NCI-H526 treated with DMSO at 0.1 percent for 48 hours (cell line): Measurements from ENCODE around the gene ATP6AP1.
"Not testable (repeated sequence)": the region's sequence is repeated elsewhere in the genome, so short reads cannot be mapped to it uniquely, and the experiment has no call there.

Experiments
- DNase-seq: peaks from one replicate; lab custom pipeline; 2025; lab: John Stamatoyannopoulos, UW

The ATP6AP1 gene

DNA sequence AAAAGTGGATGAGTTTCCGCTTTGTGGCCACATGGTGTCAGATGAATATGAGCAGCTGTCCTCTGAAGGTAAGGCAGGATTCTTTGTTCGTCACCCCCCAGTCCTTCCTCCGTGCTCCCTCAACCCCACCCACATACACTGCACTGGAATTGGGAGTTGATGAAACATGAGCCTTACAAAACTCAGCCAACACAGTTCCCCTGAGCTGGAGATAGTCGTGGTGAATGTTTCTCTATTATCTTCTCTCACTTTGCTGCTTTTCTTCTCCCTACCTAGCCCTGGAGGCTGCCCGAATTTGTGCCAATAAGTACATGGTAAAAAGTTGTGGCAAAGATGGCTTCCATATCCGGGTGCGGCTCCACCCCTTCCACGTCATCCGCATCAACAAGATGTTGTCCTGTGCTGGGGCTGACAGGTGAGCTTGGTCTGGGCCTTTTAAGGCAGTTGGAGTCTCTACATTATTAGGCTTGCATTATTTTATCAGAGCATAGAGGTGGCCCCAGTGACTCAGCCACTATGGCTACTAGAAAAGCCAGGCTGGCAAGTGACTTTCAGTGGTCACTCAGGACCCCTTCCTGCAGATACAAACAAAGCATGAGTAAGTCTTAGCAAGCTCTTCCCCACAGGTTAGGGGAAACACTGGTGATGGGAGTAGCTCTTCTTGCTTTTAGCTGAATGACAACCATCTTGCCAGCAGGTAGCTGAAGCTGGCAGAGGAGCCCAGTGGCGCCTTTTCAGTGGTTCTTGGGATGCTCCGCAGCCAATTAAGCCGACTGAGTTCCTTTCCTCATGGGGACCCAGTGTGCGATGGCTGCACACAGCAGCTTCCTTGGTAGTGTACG is 28.7 kb upstream of the ATP6AP1 start:
- DNase-seq: no peak

DNA sequence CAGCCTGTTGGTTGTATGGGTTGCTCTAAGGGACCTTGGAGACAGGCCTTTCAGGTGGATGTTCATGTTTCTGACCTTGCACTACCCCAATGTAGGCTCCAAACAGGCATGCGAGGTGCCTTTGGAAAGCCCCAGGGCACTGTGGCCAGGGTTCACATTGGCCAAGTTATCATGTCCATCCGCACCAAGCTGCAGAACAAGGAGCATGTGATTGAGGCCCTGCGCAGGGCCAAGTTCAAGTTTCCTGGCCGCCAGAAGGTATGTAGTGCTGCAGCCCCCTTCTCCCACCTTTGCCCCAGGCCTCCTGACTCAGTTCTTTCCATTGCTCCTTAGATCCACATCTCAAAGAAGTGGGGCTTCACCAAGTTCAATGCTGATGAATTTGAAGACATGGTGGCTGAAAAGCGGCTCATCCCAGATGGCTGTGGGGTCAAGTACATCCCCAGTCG is 28.1 kb upstream of the ATP6AP1 start:
- DNase-seq: not testable (repeated sequence)

DNA sequence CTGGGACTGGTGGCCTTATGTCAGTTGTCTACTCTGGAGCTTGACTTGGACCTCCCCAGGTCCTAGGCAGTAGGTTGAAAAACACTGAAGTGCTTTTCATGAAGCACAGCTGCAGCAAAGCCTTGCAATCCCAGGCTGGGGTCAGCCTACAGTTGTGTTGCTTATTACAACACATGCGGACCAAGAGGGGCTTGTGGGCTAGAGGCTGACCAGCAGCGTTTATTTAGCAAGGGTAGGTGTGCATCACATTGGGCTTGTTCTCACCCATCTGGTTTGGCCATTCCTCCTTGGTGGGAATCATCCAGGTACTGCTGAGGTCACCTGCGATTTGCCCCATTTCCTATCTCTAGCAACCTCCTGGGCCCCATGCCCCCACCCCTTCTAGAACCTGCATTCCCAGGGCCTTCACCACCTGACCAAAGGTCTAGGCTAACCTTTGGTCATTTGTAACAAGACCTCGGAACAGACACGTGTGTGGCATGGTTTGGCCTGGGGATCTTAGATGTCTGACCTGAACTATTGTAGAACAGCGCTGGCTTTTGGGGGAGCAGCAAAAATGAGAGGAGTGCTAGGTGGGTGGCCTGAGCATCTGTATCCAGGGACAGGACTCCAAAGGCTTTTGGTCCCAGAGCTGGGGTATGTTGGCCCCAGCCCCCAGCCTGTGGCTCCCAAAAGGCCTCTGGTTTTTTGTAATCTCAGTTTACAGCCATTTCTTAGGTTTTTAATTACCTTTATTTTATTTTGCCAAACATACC is 27.3 kb upstream of the ATP6AP1 start:
- DNase-seq: no peak

DNA sequence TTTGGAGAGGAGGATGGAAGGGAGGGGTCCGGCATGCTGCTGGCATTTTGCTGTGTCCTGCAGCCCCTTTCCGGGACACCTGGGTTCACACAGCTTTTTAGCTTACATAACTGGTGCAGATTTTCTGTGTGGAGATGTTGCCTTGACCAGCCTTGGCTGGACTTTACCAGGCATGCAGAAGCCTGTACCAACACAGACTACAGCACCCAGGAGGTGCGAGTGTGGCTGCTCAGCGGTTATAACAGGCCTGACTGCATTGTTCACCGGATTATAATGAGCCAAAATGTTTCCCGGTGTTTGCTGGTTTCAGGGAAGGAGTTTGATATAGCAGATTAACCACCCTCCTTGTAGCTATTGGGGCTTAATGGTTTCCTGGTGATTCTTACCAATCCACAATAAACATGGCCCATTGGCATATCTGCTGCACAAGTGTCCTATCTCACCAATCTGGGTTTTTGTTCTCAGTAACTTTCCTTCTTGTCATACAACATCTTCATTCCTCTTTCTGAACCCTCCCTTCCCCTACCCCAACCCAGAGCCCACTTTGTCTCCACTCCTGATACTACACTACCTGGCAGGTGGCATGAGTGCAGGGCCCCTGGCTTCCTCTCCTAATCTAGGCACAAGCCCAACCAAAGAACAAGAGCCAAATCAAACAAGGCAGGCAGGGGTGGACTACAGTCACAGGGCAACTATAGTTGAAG is 26.4 kb upstream of the ATP6AP1 start:
- DNase-seq: no peak

DNA sequence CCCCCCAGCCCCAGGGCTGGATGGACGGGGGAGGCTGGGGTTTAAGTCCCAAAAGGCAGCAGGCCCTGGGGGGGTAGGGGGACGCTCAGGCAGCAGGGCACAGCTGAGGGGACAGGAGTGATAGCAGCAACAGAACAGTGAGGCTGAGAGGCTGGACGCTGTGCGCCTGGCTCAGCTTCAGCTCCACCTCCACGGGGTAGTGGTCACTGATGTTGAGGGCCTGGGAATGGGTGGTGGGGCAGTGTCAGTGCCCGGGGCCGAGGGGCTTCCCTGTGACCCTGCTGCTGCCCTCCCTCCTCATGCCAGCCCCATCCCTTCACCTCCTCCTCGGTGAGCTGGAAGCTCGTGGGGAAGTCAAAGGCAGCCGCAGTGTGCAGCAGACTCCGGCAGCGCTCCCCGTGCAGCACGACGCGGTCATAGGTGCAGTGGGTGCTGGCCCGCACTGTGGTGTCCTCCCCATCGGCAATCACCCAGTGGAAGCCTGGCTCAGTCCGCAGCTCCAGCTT is 25.8 kb upstream of the ATP6AP1 start:
- DNase-seq: no peak

DNA sequence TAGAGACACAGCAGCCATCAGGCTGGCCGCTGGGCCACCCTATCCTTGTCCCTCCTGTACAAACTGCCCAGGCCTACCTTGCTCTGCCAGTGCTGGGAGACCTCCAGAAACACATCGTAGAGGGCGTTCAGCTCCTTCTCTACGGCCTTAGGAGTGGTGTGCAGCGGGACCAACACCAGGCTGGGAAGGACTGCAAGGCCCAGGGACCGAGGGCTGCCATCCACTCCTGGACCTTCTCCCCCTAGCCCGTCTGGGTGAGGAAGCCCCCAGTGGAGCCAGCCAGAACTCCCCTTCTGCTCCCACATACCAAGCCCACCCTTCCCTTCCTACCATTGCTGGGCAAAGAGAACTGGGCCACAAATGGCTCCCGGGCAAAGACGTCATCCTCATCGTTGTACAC is 25.3 kb upstream of the ATP6AP1 start:
- DNase-seq: no peak

DNA sequence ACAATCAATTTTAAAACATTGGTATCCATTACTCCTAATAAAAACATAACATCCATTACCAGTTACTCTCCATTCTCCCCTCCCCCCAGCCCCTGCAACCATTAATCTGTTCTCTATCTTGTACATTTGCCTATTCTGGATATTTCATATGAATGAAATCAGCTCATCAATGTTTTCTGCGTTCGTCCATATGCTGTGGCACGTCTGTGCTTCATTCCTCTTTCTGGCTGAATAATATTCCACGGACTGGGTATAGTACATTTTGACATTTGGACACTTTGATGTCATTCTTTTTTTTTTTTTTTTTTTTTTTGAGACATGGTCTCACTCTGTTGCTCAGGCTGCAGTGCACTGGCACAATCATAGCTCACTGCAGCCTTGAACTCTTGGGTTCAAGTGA is 24.6 kb upstream of the ATP6AP1 start:
- no peak for DNase-seq

DNA sequence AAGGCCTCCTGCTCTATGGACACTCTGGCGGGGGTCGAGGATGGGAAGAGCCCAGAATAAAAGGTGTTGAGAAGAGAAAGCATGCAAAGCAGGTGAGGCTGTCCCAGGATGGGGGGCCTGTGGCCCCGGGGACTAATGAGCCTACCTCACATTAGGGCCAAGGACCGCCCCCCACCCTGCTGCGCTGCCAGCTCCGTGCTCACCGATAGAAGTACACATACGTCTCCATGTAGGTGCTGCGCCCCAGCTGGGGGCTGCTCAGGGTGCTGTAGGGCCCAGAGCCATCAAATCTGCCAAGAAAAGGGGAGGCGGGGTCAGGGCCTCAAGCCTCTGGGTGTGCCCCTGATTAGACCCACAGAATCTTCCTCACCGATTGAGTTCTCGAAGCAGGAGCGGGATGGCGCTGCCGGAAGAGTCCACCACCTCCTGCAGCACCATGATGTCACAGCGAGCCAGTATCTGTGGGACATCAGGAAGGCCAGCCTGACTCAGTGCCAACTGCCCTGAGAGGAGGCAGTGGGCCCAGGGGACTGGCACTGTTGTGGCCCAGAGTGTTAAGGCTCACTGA is 23.8 kb upstream of the ATP6AP1 start:
- DNase-seq: no peak

DNA sequence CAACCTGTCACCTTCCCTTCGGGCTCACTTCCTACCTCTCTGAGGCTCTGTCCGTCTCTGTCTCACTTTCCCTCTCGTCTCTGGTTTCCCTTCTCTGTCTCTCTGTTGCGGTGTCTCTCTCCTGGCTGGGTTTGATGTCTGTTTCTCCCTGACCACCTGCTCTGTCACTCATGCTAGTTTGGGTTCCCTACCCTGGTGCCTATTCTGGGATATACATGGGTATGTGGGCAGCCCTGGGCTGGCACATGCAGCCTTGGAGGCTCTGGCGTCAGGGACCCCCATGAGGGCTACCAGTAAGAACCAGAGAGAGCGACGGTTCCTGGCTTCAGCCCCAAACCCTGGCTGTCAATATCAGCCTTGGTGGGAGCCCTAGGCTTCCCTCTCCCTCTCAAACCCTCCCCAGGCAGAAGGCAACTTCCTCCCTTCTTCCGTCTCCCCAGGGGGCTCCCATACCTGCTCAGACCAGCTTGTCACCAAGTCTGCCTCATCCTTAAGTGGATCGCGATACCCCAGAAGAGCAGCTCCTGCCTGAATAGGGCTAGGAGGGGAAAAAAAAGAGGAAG is 19.7 kb upstream of the ATP6AP1 start:
- no peak for DNase-seq

DNA sequence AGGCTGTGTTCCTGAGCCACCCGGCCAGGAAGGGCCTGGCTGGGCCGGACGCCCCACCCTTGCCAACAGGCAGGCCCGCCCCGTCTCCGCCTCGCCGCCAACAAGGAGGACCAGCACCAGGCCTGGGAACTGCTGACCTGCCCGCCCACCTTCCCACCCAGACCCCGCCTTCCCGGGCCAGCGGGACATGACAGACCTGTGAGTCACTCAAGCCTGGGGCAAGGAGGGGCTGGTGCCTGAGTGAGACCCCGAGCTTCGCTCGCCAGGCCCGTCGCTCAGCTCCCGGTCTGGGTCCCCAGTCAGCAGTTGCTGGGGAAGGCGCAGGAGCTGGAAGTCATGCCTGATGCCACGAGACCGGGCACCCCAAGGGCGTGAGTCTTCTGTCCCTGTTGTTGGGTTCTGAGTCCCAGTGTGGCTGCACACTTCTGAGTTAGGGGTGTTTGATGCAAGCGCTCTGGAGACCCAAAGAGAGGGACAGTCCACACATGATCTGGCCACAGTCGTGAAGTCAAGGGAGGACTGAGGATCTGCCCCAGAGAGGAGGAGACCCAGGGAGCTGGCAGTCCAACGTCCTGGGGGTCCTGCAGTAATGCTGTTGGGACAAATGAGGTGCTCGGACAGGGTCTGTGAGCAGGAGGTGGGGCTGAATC is 19.1 kb upstream of the ATP6AP1 start, which contains the start of gene DNASE1L1:
Gene DNASE1L1 (minus strand): TSS at position 33 of the 650 bp plus-strand sequence. CDS start 3,686 bp downstream, outside the sequence.
- DNase-seq: no peak

DNA sequence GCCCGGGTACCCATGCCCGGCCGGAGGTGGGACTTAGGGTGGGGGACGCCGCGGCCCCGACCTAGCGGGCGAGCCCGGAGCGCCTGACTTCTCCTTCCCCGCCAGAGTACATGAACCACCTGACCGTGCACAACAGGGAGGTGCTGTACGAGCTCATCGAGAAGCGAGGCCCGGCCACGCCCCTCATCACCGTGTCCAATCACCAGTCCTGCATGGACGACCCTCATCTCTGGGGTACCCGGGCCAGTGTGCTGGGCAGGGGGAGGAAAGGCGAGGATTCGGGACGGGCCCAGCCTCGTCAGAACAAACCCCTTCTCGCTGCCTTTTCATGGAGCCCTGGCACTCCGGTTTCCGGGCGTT is 16.5 kb upstream of the ATP6AP1 start:
- DNase-seq: peak; percentile 81

DNA sequence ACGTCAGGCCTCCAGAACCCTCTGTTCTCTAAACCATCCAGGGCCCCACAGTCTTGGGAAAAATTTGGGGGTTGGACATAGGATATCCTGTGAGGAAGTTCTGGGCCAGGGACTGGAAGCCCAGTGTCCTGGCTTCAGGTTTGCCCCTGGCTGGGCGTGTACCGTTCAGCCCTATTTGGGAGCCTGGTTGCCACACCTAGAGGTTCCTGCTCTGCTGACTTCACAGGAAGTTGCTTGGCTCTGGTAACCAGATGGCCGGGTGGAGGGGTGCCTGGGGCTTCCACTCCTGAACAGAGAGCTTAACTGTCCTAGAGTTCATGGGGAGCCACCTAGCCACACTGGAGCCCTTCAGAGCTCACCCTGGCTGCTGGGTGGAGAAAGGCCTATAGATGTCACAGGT is 16.0 kb upstream of the ATP6AP1 start:
- no peak for DNase-seq

DNA sequence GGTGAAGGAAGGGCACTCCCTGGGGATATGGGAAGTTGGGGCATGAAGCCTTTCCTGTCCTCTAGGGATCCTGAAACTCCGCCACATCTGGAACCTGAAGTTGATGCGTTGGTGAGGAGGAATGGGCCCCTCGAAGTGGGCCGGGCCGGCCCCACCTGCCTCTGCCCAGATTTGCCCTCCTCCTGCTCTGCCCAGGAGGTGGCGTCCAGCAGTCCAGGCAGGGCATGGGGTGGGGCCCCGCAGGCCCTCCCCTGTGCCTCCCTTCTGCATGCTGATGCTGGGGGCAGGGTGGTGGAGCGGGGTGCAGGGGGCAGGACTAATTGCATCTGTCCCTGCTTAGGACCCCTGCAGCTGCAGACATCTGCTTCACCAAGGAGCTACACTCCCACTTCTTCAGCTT is 15.3 kb upstream of the ATP6AP1 start:
- no peak for DNase-seq

DNA sequence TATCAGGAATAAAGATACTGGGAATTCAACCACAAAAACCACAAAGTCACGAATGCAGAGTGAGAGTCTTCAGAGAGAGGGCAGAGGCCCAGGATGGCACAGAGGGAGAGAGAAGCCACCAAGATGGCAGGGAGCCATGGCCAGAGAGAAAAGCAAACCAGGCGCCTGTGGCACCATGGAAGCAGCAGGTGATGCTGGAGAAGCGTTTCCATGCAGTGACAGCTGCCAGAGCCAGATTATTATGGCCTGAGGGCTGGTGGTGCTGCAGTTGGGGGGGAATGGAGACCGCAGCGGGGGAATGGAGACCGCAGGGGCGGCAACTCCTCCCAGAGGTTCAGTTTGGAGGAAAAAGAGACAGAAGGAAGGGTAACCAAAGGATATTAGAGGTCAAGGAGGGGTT is 11.3 kb upstream of the ATP6AP1 start:
- DNase-seq: no peak

DNA sequence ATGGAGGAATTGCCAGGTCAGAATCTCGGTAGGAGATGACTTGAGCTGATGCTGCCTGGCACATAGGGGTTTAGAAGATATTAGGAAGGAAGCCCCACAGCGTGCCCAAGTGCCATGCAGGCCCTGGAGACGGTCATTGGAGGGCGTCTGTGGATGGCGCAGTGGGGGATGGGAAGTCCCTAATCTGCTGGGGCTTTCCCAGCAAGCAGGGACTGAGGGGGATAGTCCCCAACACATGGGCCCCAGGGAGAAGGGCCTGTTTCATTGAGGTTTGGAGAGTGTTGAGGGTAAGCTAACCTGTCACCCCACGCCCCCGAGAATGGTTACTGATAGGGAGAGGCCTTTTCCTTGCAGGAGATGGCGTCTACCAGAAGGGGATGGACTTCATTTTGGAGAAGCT is 9.3 kb upstream of the ATP6AP1 start:
- no peak for DNase-seq

DNA sequence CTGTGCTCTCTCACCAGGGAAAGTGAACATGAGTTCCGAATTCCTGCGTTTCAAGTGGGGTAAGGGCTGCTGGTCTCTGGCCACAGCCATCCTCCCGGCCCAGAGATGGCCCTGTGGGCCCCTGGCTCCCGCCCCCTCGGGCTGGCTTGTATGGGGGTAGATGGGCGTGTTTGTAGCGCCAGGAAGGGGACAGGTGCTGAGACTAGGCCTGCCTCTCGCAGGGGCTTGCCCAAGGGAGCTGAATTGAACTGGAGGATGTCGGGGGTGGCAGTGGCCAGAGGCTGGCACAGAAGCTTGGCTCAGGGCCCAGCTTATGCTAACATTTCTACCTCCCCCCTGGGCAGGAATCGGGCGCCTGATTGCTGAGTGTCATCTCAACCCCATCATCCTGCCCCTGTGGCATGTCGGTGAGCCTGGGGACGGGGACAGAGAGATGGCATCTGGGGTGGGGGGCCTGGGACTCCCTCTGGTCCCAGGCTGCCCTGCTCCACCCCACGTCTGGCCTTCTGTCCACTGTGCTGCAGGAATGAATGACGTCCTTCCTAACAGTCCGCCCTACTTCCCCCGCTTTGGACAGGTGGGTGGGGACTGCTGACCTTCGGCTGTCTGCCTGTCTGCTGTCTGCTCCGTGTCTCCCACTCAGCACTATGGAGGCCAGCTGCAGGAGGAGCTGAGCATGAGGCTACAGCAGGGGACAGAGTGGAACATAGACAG is 8.6 kb upstream of the ATP6AP1 start:
- DNase-seq: no peak

DNA sequence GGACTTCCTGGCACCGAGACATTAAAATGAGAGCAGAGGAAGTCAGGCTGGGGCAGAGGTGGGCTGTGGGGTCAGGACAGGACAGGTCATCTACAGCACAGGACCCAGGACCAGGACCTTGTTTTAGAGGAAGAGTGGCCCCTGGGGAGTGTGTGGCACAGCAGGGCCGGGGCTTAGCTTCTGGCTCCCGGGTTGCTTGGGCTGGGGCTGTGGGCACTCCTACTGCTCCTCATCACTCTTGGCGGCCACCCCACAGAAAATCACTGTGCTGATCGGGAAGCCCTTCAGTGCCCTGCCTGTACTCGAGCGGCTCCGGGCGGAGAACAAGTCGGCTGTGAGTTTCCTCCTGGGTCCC is 8.1 kb upstream of the ATP6AP1 start:
- DNase-seq: no peak

DNA sequence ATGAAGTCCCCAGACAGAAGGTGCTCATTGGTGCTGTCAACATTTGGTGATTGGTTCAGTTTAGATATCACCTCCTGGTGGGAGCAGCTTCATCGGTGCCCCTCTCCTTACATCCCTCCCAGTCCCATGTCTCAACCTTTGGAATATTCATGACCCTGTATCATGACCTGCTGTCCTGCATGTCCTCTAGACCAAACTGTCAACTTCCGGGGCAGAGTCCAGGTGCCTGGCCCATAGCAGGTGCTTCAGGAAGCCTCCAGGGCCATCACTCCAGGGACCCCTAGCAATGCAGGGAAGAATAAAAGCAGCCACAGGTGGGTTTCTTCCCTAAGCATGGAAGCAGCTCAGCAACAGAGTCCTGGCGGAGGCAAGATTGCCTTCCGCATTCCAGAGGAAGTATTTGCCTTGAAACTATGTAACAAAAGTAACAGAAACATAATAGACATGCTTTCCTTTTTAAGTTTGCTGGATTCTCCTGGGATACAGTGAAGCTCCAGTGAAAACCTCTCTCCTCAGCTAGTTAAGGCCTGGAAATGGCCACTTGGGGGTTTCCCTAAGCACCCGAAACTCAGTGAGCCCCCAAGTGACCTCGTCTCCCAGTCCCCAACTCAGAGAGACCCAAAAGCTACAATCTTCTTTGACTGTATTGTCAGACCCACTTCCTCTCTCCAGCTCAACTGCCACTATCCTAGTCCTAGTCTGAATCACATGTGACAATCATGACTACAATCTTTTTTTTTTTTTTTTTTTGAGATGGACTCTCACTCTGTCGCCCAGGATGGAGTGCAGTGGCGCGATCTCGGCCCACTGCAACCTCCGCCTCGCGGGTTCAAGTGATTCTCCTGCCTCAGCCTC is 1.3 kb upstream of the ATP6AP1 start:
- no peak for DNase-seq

DNA sequence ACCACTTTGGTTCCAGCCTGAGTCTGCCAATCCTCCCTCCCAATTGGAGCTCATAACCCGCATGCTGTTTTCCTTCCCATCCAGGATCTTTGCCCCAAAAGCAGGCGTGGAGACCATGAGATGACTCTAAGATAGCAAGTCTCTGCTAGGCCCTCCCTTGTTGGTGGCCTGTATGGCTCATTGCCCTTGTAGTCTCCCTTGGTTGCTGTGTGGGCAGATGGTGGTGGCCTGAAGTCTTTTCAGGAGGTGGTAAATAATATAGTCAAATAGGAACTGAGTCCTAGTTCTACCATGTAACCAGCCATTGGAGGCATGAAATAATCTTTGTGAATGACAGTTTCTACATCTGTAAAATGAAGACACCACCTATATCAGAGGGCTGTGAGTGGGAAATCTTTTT is 1.2 kb downstream of the ATP6AP1 start:
- no peak for DNase-seq

DNA sequence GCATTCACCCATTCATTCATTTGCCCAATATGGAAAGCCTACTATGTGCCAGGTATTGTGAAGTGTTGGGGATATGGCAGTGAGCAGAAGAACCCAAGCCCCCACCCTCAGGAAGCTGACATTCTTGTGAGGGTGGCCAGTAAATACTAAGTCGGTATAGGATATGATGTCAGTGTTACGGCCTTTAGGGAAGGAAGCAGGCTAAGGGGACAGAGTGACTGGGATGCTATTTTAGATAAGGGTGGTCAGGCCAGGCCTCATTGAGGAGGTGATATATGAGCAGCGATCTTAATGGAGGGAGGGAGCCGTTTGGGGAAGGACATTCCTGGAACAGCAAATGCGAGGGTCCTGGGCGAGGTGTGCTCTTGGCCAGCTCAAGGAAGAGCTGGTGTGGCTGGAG is 2.0 kb downstream of the ATP6AP1 start:
- no peak for DNase-seq
